Measurements from ENCODE around the gene EEF1AKMT2.

GRCh38 chr10:124736491-124737136 is 55.1 kb downstream of the EEF1AKMT2 start:
- TF ChIP-seq ZNF561 (CRISPR knock-in tag; conservative IDR thresholded peaks at IDR 0.05) (no peak), TAF1 (IDR thresholded peaks at IDR 0.05; ENCODE audit: control insufficient read depth, extremely low read depth, insufficient read depth, low read length, severe bottlenecking) (no peak)
